ENCODE data around the gene VSTM2L.

DNA sequence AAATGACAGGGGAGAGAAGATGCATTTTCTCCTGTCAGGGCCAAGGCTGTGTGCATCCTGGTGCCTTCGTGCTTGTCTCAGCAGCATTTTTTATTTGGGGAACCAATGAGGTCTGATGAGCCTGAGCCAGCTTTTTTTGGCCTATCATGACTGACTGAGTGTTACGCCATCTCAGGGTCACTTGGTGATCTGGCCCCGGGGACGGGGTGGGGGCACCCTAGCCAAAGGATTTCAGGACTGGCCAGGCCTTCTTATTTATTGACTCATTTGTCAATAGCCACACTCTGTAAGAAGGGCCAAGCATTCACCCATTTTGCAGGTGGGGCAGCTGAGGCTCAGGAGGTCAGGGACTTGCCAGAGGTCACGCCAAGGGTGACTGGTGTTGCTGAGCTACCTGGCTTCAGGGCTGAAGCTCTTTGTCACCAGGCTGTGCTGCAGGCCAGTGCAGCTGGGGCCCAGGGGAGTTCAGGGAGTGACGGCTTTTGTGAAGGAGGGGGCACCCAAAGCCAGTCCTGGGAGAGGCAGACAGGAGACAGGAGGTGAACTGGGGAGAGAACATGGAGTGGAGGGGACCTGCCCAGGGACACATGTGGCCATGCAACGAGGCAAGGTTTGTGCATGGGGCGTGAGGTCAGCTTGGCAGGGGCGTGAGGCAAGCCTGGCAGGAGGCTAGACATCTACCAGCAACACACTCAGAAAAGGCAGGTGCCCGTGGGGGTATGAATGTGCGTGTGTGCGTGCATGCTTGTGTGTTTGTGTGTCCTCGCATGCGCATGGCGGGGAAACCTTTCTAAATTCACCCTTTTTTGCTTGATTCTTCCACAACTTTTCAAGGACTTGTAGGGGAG is 31.1 kb downstream of the VSTM2L start:
- TF ChIP-seq, protein P1, sequence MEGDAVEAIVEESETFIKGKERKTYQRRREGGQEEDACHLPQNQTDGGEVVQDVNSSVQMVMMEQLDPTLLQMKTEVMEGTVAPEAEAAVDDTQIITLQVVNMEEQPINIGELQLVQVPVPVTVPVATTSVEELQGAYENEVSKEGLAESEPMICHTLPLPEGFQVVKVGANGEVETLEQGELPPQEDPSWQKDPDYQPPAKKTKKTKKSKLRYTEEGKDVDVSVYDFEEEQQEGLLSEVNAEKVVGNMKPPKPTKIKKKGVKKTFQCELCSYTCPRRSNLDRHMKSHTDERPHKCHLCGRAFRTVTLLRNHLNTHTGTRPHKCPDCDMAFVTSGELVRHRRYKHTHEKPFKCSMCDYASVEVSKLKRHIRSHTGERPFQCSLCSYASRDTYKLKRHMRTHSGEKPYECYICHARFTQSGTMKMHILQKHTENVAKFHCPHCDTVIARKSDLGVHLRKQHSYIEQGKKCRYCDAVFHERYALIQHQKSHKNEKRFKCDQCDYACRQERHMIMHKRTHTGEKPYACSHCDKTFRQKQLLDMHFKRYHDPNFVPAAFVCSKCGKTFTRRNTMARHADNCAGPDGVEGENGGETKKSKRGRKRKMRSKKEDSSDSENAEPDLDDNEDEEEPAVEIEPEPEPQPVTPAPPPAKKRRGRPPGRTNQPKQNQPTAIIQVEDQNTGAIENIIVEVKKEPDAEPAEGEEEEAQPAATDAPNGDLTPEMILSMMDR (IDR thresholded peaks at IDR 0.05; ENCODE audit: poor library complexity, severe bottlenecking) = no peak
- TF ChIP-seq EZH2 (IDR thresholded peaks at IDR 0.05; ENCODE audit: borderline replicate concordance, insufficient read depth, low read length, poor library complexity, severe bottlenecking) (no peak), RAD21 (conservative IDR thresholded peaks at IDR 0.05) (no peak), POLR2AphosphoS5 (IDR thresholded peaks at IDR 0.05) (no peak), EP300 (conservative IDR thresholded peaks at IDR 0.05; ENCODE audit: poor library complexity, severe bottlenecking) (no peak)
